ENCODE measurements around the gene TMEM269.

The TMEM269 gene

DNA sequence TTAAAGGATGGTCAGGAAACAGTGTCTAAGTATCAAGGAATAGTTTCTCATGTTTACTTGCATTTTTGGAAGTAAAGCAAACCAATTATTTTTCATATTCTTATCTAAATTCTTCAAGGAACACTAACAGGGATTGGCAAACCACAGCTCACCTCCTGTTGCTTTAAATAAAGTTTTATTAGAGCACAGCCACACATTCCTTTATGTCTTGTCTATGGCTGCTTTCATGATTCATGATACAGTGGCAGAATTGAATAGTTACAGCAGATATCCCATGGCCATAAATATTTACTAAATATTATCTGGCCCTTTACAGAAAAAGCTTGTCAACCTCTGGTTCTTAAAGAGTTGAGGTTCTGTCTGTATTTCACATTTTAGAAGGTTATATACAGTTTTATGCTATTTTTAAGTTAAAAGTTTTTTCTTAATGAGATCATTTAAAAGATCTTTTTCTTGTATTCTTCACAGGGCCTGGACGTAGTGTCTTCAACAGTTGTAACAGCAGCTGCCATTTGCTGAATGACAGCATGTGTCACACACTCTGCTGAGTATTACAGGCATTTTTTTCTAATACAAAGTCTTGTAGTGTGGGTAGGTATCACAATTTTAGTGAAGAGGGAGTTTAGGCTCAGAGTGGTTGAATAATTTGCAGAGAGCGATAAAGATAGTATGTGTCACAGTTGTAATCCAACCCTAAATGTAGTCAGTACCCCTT, 64.2 kb downstream of the TMEM269 start:
- DNase-seq (ENCODE audit: low read depth in 2 of 2), result no peak

- DNase-seq (ENCODE audit: low read depth in 2 of 2), result no peak
Observed at GRCh38 chr1:42849944-42850343, 65.2 kb downstream of the TMEM269 start.
